K562 (cell line): ENCODE data around the gene ZNF780A. TPM values are rescaled to one million over a fixed set of nuclear protein-coding genes. Genes with fewer than 3 reads are reported as not detected.

Experiments used
- ATAC-seq: fragments of 200-7000 bp; cut with Tn5 transposase; 3 replicates; pipeline ENCODE4 v1.9.1; 2020; ENCODE audit warnings: moderate library complexity
- BruUV-seq: library from RNA; stranded (reverse); fragments of 400-500 nt; replicated peaks from 2 replicates; lab custom pipeline; 2021; lab: Mats Ljungman, UMichigan
- CTCF ChIA-PET: fragments of 300-600 bp; formaldehyde crosslinking; extraction: SDS; loops from one replicate; lab custom pipeline; 2021; ENCODE audit warnings: low intra/inter-chr PET ratio; lab: Yijun Ruan, JAX
- POLR2A ChIA-PET: fragments of 300-600, 350-650 bp; sonication (Branson Sonifier 250); formaldehyde crosslinking; extraction: SDS; loops from one replicate; lab custom pipeline; 2021; ENCODE audit warnings: antibody characterized with exemption, inconsistent platforms; lab: Yijun Ruan, JAX
- DNase-seq, 4 experiments: peaks; one replicate each; pipeline versions ENCODE4 v3.0.0 to v3.0.0-alpha.2; 2011 to 2018; ENCODE audit warnings: low spot score in 3 of 4, mixed read lengths in 3 of 4; ENCODE audit errors: extremely low read depth in 1 of 4
- FAIRE-seq: peaks from 2 replicates; lab custom pipeline; 2011; peaks lifted over from hg19 to GRCh38; lab: Jason Lieb, UNC
- H2AFZ ChIP-seq: 2 replicates; pipeline ENCODE4 v1.6.0; 2011; ENCODE audit warnings: low read depth, low read length, control low read depth, inconsistent platforms
- H3K27ac ChIP-seq: fragments of 200-600 bp; 3 replicates; pipeline ENCODE4 v1.8.0; 2011; ENCODE audit warnings: low read depth, mild to moderate bottlenecking, control low read depth, inconsistent platforms, low read length, moderate library complexity, mixed read lengths; ENCODE audit errors: extremely low read depth
- H3K27me3 ChIP-seq, 2 experiments: fragments of 300-600 bp in 1 of 2; 2 replicates in 1 of 2; 3 replicates in 1 of 2; pipeline versions ENCODE4 v1.6.0 to v1.8.0; 2011; ENCODE audit warnings: inconsistent platforms in 2 of 2, low read length in 2 of 2, mild to moderate bottlenecking in 1 of 2, mixed read lengths in 1 of 2, moderate library complexity in 1 of 2; ENCODE audit not compliant: control insufficient read depth in 2 of 2, insufficient read depth in 2 of 2
- H3K36me3 ChIP-seq: fragments of 300-600 bp; 3 replicates; pipeline ENCODE4 v1.8.0; 2011; ENCODE audit warnings: mild to moderate bottlenecking, low read length, inconsistent platforms; ENCODE audit not compliant: control insufficient read depth, insufficient read depth
- H3K4me1 ChIP-seq, 2 experiments: fragments of 200-600 bp in 1 of 2; replicated peaks in 1 of 2; 2 replicates in 1 of 2; 3 replicates in 1 of 2; pipeline versions ENCODE4 v1.5.1 to v1.8.0; 2011; ENCODE audit warnings: inconsistent platforms in 2 of 2, low read length in 2 of 2, mild to moderate bottlenecking in 1 of 2, mixed read lengths in 1 of 2, moderate library complexity in 1 of 2; ENCODE audit not compliant: control insufficient read depth in 2 of 2, insufficient read depth in 2 of 2
- H3K4me2 ChIP-seq: 2 replicates; pipeline ENCODE4 v1.6.1; 2011; ENCODE audit warnings: low read length, control low read depth, inconsistent platforms, mixed read lengths; ENCODE audit not compliant: insufficient read depth
- H3K4me3 ChIP-seq: fragments of 200-600 bp; sonication (generic), shearing (Covaris generic); 2 replicates; pipeline ENCODE4 v1.5.1; 2016; ENCODE audit warnings: control low read depth, inconsistent platforms
- H3K79me2 ChIP-seq: fragments of 200-600 bp; 3 replicates; pipeline ENCODE4 v1.8.0; 2011; ENCODE audit warnings: low read length, inconsistent platforms; ENCODE audit not compliant: control insufficient read depth, insufficient read depth
- H3K9ac ChIP-seq, 2 experiments: 2 replicates each; pipeline versions ENCODE4 v1.6.0 to v1.6.1; 2011; ENCODE audit warnings: low read depth in 2 of 2, low read length in 2 of 2, control low read depth in 1 of 2, inconsistent platforms in 1 of 2, mild to moderate bottlenecking in 1 of 2, mixed read lengths in 1 of 2; ENCODE audit not compliant: insufficient read depth in 1 of 2
- H3K9me1 ChIP-seq: one replicate; pipeline ENCODE4 v1.6.0; 2011; ENCODE audit warnings: inconsistent platforms, mild to moderate bottlenecking, low read length, moderate library complexity; ENCODE audit not compliant: control insufficient read depth, insufficient read depth
- H3K9me3 ChIP-seq: replicated peaks from 2 replicates; pipeline ENCODE4 v1.5.1; 2011; ENCODE audit warnings: low read depth, low read length, inconsistent platforms; ENCODE audit not compliant: control insufficient read depth, insufficient read depth
- H4K20me1 ChIP-seq: replicated peaks from 2 replicates; pipeline ENCODE4 v1.6.1; 2011; ENCODE audit warnings: low read length, inconsistent platforms, mixed read lengths; ENCODE audit not compliant: control insufficient read depth, insufficient read depth
- ARHGAP35 ChIP-seq: fragments of 450-650 bp; IDR thresholded peaks from 2 replicates; pipeline ENCODE4 v1.6.1; 2018; ENCODE audit not compliant: partially characterized antibody
- BCOR ChIP-seq: fragments of 450-650 bp; IDR thresholded peaks from 2 replicates; pipeline ENCODE4 v1.6.1; 2016
- RBM25 ChIP-seq: fragments of 200-400 bp; formaldehyde crosslinking; IDR thresholded peaks from 2 replicates; pipeline ENCODE4 v1.6.1; 2018; ENCODE audit warnings: low read length, low read depth, moderate library complexity; ENCODE audit not compliant: severe bottlenecking
- SPI1 ChIP-seq: IDR thresholded peaks from 2 replicates; pipeline ENCODE4 v1.6.1; 2011; ENCODE audit warnings: low read depth, low read length, control low read depth, borderline replicate concordance
- ZNF146 ChIP-seq: IDR thresholded peaks from one replicate; pipeline ENCODE4 v1.6.1; 2018; ENCODE audit warnings: missing compliant biosample characterization; ENCODE audit not compliant: unreplicated experiment
- WGBS: fragments of 100-300 bp; shearing (Covaris generic); methylation state at CpG from one replicate; pipeline ENCODE4 v1.1.6; 2016; ENCODE audit warnings: low coverage, mixed read lengths; ENCODE audit not compliant: insufficient coverage; ENCODE audit errors: missing lambda C conversion rate; 5-methylcytosine and 5-hydroxymethylcytosine counted together
- in situ Hi-C: fragments of 300-500 bp; cut with MboI; formaldehyde crosslinking; loops from 4 replicates; pipeline ENCODE4 v1.15.0; 2018; ENCODE audit warnings: inconsistent platforms, mixed read lengths
- intact Hi-C: fragments of 100-400 bp; cut with micrococcal nuclease; formaldehyde crosslinking; loops from 2 replicates; pipeline ENCODE4 v1.14.2; 2022
- polyA plus RNA-seq, 8 experiments: library from polyadenylated mRNA; depleted of rRNA in 4 of 8; stranded (reverse) in 5 of 8; unstranded in 3 of 8; fragments of >200 nt; fragmentation: Nextera tagmentation in 2 of 8; fragmentation: Illumina TruSeq in 1 of 8; extraction: Ambion mirVana in 2 of 8; extraction: Trizol in 1 of 8; gene quantifications; 2 replicates each; pipeline versions ENCODE4 v1.2.1 to v1.2.3, GENCODE V29; 2011 to 2014; ENCODE audit warnings: inconsistent platforms in 1 of 8, missing spikeins in 1 of 8
- total RNA-seq, 7 experiments: library from RNA; depleted of rRNA in 6 of 7; stranded (reverse); fragments of >200 nt in 6 of 7; fragmentation: Illumina TruSeq in 2 of 7; extraction: Trizol in 2 of 7; gene quantifications; 2 replicates each; pipeline versions ENCODE4 v1.2.1 to v1.2.3, GENCODE V29; 2011 to 2021; ENCODE audit warnings: low replicate concordance in 1 of 7
- TF ChIP-seq, protein P1 (sequence below): fragments of 250-450 bp; sonication (Bioruptor Pico); IDR thresholded peaks from 2 replicates; pipeline ENCODE4 v1.4.0; 2020; ENCODE audit warnings: borderline replicate concordance
- TF ChIP-seq, protein P2 (sequence below): fragments of 450-650 bp; IDR thresholded peaks from 2 replicates; pipeline ENCODE4 v1.6.1; 2016; ENCODE audit warnings: mild to moderate bottlenecking, moderate library complexity

The ZNF780A gene
- total and polyA plus RNA-seq, 9 of the 15 experiments (the other 6 are each of a cell fraction or from before 2014, with no cell fraction given), result 11.7 to 36.1 (median 25.8) TPM

DNA sequence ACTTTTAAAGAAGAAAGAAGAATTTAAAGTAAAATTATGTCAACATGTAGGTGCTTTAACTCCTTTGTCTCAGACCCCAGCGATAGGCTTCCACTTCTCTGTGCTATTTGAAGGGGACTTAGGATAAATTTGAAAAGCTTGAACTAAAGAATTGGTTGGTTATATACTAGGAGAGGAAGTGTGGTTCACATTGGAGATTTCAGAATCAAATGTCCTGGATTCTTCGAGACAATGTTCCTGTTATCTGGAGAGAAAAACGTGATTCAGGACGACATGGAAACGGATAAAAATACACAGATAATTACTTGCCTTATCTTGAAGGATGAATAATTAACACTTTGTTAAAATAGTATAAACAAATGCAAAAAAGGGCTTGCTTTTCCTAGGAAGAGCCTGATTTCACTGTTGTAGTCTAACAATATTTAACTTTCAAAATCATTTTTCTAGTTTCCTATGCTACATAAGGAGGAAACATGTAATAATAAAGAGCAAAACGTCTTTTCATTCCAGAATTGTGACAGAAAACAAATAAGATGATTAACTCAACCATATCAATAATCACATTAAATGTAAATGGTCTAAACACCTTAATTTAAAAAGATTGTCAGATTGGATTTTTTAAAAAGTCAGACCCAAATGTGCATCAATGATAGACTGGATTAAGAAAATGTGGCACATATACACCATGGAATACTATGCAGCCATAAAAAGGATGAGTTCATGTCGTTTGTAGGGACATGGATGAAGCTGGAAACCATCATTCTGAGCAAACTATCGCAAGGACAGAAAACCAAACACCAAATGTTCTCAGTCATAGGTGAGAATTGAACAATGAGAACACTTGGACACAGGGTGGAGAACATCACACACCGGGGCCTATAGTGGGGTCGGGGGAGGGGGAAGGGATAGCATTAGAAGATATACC is 724 bp upstream of the ZNF780A start:
- H3K9me3 ChIP-seq, result peaks cover 4% of the 10 kb centered on the region; the same call in 1 of the 2 replicates
- in situ Hi-C loops, result no loop called here
- WGBS, result 26% methylated on average over 9 of the region's 10 CpGs
- H3K36me3 ChIP-seq, result peaks cover 3% of the 10 kb centered on the region; the same call in 1 of the 3 replicates
- no peak for ATAC-seq
- peak overlapping the region; percentile 93 for H3K27ac ChIP-seq
- CTCF ChIA-PET, result no interaction called here
- intact Hi-C loops, result no loop called here
- peak overlapping the region; percentile 100 for H2AFZ ChIP-seq
- peak overlapping the region; percentile 86 for H3K4me2 ChIP-seq
- POLR2A ChIA-PET, result interaction anchor here (0.6 to 1.0 kb wide), 3 partner anchors 23 to 248 kb away, joined by 3 to 7 read pairs (median 3); no protein-coding TSS in a partner anchor
- BruUV-seq, result TSS peak; percentile 92
- H3K79me2 ChIP-seq, result peaks cover 41% of the 10 kb centered on the region
- H3K9me1 ChIP-seq, result no peaks in the 10 kb centered on the region
- peak in 1 of 4 experiments; percentile 11 for DNase-seq
- H3K4me1 ChIP-seq, result no peaks in the 10 kb centered on the region; a peak in 1 of 5 replicates
- peak; percentile 11 for FAIRE-seq
- no peaks in the 10 kb centered on the region for H3K27me3 ChIP-seq
- no peaks in the 10 kb centered on the region for H4K20me1 ChIP-seq
- peak overlapping the region; percentile 85 for H3K4me3 ChIP-seq
- peak overlapping the region; percentile 89 to 92; a peak in 3 of 4 replicates for H3K9ac ChIP-seq
- peak; percentile 29; the same call in 1 of the 2 replicates for TF ChIP-seq SPI1
- TF ChIP-seq, protein P1, sequence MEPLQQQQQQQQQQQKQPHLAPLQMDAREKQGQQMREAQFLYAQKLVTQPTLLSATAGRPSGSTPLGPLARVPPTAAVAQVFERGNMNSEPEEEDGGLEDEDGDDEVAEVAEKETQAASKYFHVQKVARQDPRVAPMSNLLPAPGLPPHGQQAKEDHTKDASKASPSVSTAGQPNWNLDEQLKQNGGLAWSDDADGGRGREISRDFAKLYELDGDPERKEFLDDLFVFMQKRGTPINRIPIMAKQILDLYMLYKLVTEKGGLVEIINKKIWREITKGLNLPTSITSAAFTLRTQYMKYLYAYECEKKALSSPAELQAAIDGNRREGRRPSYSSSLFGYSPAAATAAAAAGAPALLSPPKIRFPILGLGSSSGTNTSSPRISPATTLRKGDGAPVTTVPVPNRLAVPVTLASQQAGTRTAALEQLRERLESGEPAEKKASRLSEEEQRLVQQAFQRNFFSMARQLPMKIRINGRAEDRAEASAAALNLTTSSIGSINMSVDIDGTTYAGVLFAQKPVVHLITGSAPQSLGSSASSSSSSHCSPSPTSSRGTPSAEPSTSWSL (CRISPR knock-in tag), result no peak
- TF ChIP-seq BCOR, result 0 out of 2 replicates have a peak, but pooled peaks have one; percentile 55
- TF ChIP-seq ARHGAP35, result no peak
- peak; percentile 42 for TF ChIP-seq RBM25
- TF ChIP-seq ZNF146, result peak; percentile 77
- TF ChIP-seq, protein P2, sequence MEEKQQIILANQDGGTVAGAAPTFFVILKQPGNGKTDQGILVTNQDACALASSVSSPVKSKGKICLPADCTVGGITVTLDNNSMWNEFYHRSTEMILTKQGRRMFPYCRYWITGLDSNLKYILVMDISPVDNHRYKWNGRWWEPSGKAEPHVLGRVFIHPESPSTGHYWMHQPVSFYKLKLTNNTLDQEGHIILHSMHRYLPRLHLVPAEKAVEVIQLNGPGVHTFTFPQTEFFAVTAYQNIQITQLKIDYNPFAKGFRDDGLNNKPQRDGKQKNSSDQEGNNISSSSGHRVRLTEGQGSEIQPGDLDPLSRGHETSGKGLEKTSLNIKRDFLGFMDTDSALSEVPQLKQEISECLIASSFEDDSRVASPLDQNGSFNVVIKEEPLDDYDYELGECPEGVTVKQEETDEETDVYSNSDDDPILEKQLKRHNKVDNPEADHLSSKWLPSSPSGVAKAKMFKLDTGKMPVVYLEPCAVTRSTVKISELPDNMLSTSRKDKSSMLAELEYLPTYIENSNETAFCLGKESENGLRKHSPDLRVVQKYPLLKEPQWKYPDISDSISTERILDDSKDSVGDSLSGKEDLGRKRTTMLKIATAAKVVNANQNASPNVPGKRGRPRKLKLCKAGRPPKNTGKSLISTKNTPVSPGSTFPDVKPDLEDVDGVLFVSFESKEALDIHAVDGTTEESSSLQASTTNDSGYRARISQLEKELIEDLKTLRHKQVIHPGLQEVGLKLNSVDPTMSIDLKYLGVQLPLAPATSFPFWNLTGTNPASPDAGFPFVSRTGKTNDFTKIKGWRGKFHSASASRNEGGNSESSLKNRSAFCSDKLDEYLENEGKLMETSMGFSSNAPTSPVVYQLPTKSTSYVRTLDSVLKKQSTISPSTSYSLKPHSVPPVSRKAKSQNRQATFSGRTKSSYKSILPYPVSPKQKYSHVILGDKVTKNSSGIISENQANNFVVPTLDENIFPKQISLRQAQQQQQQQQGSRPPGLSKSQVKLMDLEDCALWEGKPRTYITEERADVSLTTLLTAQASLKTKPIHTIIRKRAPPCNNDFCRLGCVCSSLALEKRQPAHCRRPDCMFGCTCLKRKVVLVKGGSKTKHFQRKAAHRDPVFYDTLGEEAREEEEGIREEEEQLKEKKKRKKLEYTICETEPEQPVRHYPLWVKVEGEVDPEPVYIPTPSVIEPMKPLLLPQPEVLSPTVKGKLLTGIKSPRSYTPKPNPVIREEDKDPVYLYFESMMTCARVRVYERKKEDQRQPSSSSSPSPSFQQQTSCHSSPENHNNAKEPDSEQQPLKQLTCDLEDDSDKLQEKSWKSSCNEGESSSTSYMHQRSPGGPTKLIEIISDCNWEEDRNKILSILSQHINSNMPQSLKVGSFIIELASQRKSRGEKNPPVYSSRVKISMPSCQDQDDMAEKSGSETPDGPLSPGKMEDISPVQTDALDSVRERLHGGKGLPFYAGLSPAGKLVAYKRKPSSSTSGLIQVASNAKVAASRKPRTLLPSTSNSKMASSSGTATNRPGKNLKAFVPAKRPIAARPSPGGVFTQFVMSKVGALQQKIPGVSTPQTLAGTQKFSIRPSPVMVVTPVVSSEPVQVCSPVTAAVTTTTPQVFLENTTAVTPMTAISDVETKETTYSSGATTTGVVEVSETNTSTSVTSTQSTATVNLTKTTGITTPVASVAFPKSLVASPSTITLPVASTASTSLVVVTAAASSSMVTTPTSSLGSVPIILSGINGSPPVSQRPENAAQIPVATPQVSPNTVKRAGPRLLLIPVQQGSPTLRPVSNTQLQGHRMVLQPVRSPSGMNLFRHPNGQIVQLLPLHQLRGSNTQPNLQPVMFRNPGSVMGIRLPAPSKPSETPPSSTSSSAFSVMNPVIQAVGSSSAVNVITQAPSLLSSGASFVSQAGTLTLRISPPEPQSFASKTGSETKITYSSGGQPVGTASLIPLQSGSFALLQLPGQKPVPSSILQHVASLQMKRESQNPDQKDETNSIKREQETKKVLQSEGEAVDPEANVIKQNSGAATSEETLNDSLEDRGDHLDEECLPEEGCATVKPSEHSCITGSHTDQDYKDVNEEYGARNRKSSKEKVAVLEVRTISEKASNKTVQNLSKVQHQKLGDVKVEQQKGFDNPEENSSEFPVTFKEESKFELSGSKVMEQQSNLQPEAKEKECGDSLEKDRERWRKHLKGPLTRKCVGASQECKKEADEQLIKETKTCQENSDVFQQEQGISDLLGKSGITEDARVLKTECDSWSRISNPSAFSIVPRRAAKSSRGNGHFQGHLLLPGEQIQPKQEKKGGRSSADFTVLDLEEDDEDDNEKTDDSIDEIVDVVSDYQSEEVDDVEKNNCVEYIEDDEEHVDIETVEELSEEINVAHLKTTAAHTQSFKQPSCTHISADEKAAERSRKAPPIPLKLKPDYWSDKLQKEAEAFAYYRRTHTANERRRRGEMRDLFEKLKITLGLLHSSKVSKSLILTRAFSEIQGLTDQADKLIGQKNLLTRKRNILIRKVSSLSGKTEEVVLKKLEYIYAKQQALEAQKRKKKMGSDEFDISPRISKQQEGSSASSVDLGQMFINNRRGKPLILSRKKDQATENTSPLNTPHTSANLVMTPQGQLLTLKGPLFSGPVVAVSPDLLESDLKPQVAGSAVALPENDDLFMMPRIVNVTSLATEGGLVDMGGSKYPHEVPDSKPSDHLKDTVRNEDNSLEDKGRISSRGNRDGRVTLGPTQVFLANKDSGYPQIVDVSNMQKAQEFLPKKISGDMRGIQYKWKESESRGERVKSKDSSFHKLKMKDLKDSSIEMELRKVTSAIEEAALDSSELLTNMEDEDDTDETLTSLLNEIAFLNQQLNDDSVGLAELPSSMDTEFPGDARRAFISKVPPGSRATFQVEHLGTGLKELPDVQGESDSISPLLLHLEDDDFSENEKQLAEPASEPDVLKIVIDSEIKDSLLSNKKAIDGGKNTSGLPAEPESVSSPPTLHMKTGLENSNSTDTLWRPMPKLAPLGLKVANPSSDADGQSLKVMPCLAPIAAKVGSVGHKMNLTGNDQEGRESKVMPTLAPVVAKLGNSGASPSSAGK, result 0 out of 2 replicates have a peak, but pooled peaks have one; percentile 6
